Mesendoderm (in vitro differentiated cells): Measurements from ENCODE around the gene OR2D3.

Source experiments
- DNase-seq: peaks from one replicate; pipeline ENCODE4 v3.0.0; 2013
- H2AK5ac ChIP-seq: 2 replicates; pipeline ENCODE4 v1.6.1; 2013; ENCODE audit warnings: low read length, inconsistent platforms
- H2BK120ac ChIP-seq: 2 replicates; pipeline ENCODE4 v1.6.1; 2013; ENCODE audit warnings: low read depth, mild to moderate bottlenecking, low read length, moderate library complexity, mixed read lengths
- H2BK15ac ChIP-seq: replicated peaks from 2 replicates; pipeline ENCODE4 v1.6.1; 2013; ENCODE audit warnings: low read depth, mild to moderate bottlenecking, moderate library complexity
- H2BK5ac ChIP-seq: 2 replicates; pipeline ENCODE4 v1.6.1; 2013; ENCODE audit warnings: low read length, inconsistent platforms
- H3K18ac ChIP-seq: 2 replicates; pipeline ENCODE4 v1.6.1; 2013; ENCODE audit warnings: mild to moderate bottlenecking, low read length, mixed read lengths
- H3K23ac ChIP-seq: one replicate; pipeline ENCODE4 v1.6.1; 2013; ENCODE audit warnings: low read length
- H3K27ac ChIP-seq: 2 replicates; pipeline ENCODE4 v1.5.1; 2013; ENCODE audit warnings: low read depth, mild to moderate bottlenecking, inconsistent platforms, low read length, moderate library complexity
- H3K27me3 ChIP-seq: 2 replicates; pipeline ENCODE4 v1.6.1; 2013; ENCODE audit warnings: low read length, control low read depth, mild to moderate bottlenecking, inconsistent platforms; ENCODE audit not compliant: insufficient read depth, poor library complexity
- H3K36me3 ChIP-seq: 2 replicates; pipeline ENCODE4 v1.6.1; 2013; ENCODE audit warnings: low read length, inconsistent platforms; ENCODE audit not compliant: control insufficient read depth, insufficient read depth
- H3K4ac ChIP-seq: one replicate; pipeline ENCODE4 v1.6.1; 2013; ENCODE audit warnings: low read depth, mild to moderate bottlenecking, low read length, moderate library complexity
- H3K4me1 ChIP-seq: 2 replicates; pipeline ENCODE4 v1.6.1; 2013; ENCODE audit warnings: low read depth, low read length, inconsistent platforms; ENCODE audit not compliant: control insufficient read depth
- H3K4me2 ChIP-seq: 2 replicates; pipeline ENCODE4 v1.6.1; 2013; ENCODE audit warnings: low read length
- H3K4me3 ChIP-seq: 2 replicates; pipeline ENCODE4 v1.5.1; 2013; ENCODE audit warnings: mild to moderate bottlenecking, low read length
- H3K56ac ChIP-seq: one replicate; pipeline ENCODE4 v1.6.1; 2013; ENCODE audit warnings: low read length
- H3K79me1 ChIP-seq: 2 replicates; pipeline ENCODE4 v1.6.1; 2013; ENCODE audit warnings: low read length, inconsistent platforms
- H3K79me2 ChIP-seq: 2 replicates; pipeline ENCODE4 v1.6.1; 2013; ENCODE audit warnings: mild to moderate bottlenecking, low read length; ENCODE audit not compliant: control insufficient read depth, insufficient read depth
- H3K9ac ChIP-seq: 2 replicates; pipeline ENCODE4 v1.6.1; 2013; ENCODE audit warnings: low read length, inconsistent platforms
- H4K5ac ChIP-seq: one replicate; pipeline ENCODE4 v1.6.1; 2013; ENCODE audit warnings: low read length
- H4K8ac ChIP-seq: one replicate; pipeline ENCODE4 v1.6.1; 2013; ENCODE audit warnings: low read depth, mild to moderate bottlenecking, control low read depth, low read length, moderate library complexity
- WGBS: extraction: QIAGEN DNeasy Blood & Tissue Kit; methylation state at CpG from one replicate; pipeline ENCODE4 v1.1.7; 2013; ENCODE audit warnings: low lambda C conversion rate, missing lambda C conversion rate; ENCODE audit not compliant: insufficient coverage; ENCODE audit errors: extremely low coverage; 5-methylcytosine and 5-hydroxymethylcytosine counted together

OR2D3 gene

GRCh38 chr11:6925007-6925577, 4.3 kb downstream of the OR2D3 start:
- Histone ChIP-seq H3K36me3 (no peaks in the 10 kb centered on the region), H3K4ac (no peak overlapping the region), H2BK5ac (no peak overlapping the region), H3K18ac (no peak overlapping the region), H3K4me3 (no peak overlapping the region), H2AK5ac (no peak overlapping the region), H3K4me2 (no peak overlapping the region), H3K27ac (no peak overlapping the region), H3K79me2 (peaks cover 4% of the 10 kb centered on the region), H2BK120ac (no peak overlapping the region), H2BK15ac (no peak overlapping the region), H3K9ac (no peak overlapping the region), H4K5ac (no peak overlapping the region), H4K8ac (no peak overlapping the region), H3K4me1 (peaks cover 8% of the 10 kb centered on the region), H3K23ac (no peak overlapping the region), H3K79me1 (peaks cover 4% of the 10 kb centered on the region), H3K27me3 (no peaks in the 10 kb centered on the region), H3K56ac (no peak overlapping the region)
- DNase-seq, result no peak

GRCh38 chr11:6925636-6926207, 4.9 kb downstream of the OR2D3 start:
- peak overlapping the region; percentile 42 for H3K4me2 ChIP-seq
- H3K9ac ChIP-seq, result peak overlapping the region; percentile 65
- no peak overlapping the region for H3K18ac ChIP-seq
- no peak overlapping the region for H3K4ac ChIP-seq
- peak; percentile 81 for DNase-seq
- no peak overlapping the region for H2BK120ac ChIP-seq
- peaks cover 4% of the 10 kb centered on the region for H3K79me2 ChIP-seq
- no peak overlapping the region for H3K27ac ChIP-seq
- peak overlapping the region; percentile 39 for H3K4me3 ChIP-seq
- no peak overlapping the region for H4K8ac ChIP-seq
- no peak overlapping the region for H2BK5ac ChIP-seq
- peak overlapping the region; percentile 69 for H3K56ac ChIP-seq
- no peak overlapping the region for H4K5ac ChIP-seq
- H2AK5ac ChIP-seq, result no peak overlapping the region
- no peaks in the 10 kb centered on the region for H3K36me3 ChIP-seq
- no peak overlapping the region for H2BK15ac ChIP-seq
- peaks cover 4% of the 10 kb centered on the region for H3K79me1 ChIP-seq
- H3K23ac ChIP-seq, result no peak overlapping the region
- H3K4me1 ChIP-seq, result peaks cover 8% of the 10 kb centered on the region
- WGBS, result no CpG with 5 or more reads among the region's 2 CpGs
- no peaks in the 10 kb centered on the region for H3K27me3 ChIP-seq

GRCh38 chr11:6926208-6927029, 5.6 kb downstream of the OR2D3 start, which contains the start of gene ZNF215:
Gene ZNF215, plus strand, starts transcription at chr11:6926426. Its CDS starts 5,847 bp downstream, at chr11:6932273.
- H2AK5ac ChIP-seq, result no peak within 1 kb of the TSS
- H4K5ac ChIP-seq, result no peak within 1 kb of the TSS
- H3K79me2 ChIP-seq, result peaks cover 4% of the 10 kb centered on the region
- H3K4ac ChIP-seq, result no peak within 1 kb of the TSS
- H3K4me2 ChIP-seq, result peak within 1 kb of the TSS; percentile 80
- peak within 1 kb of the TSS; percentile 94 for H3K4me3 ChIP-seq
- H3K9ac ChIP-seq, result peak within 1 kb of the TSS; percentile 83
- H3K27me3 ChIP-seq, result no peaks in the 10 kb centered on the region
- H3K4me1 ChIP-seq, result peaks cover 8% of the 10 kb centered on the region
- H3K18ac ChIP-seq, result peak within 1 kb of the TSS; percentile 71
- peak within 1 kb of the TSS; percentile 99 for H3K56ac ChIP-seq
- H3K27ac ChIP-seq, result peak within 1 kb of the TSS; percentile 10
- no peak within 1 kb of the TSS for H4K8ac ChIP-seq
- H2BK120ac ChIP-seq, result no peak within 1 kb of the TSS
- DNase-seq, result peak; percentile 97
- H3K79me1 ChIP-seq, result peaks cover 4% of the 10 kb centered on the region
- WGBS, result no CpG with 5 or more reads among the region's 61 CpGs
- no peak within 1 kb of the TSS for H2BK15ac ChIP-seq
- peak within 1 kb of the TSS; percentile 57 for H2BK5ac ChIP-seq
- no peaks in the 10 kb centered on the region for H3K36me3 ChIP-seq
- peak within 1 kb of the TSS; percentile 68 for H3K23ac ChIP-seq

- Histone ChIP-seq H2BK5ac (no peak overlapping the region), H3K4ac (no peak overlapping the region), H3K79me2 (peaks cover 4% of the 10 kb centered on the region), H3K4me1 (peaks cover 8% of the 10 kb centered on the region), H3K27ac (no peak overlapping the region), H3K36me3 (no peaks in the 10 kb centered on the region), H3K4me3 (peak overlapping the region; percentile 94), H3K79me1 (peaks cover 4% of the 10 kb centered on the region), H3K56ac (peak overlapping the region; percentile 99), H4K8ac (no peak overlapping the region), H3K4me2 (peak overlapping the region; percentile 80), H3K9ac (peak overlapping the region; percentile 83), H3K18ac (no peak overlapping the region), H4K5ac (no peak overlapping the region), H2BK120ac (no peak overlapping the region), H2AK5ac (no peak overlapping the region), H2BK15ac (no peak overlapping the region), H3K27me3 (no peaks in the 10 kb centered on the region), H3K23ac (peak overlapping the region; percentile 68)
- DNase-seq, result peak; percentile 7
- 100% methylated on average over 1 of the region's 11 CpGs for WGBS
Observed at GRCh38 chr11:6927030-6927617, 6.3 kb downstream of the OR2D3 start.

- H3K18ac ChIP-seq, result peak overlapping the region; percentile 3
- H4K5ac ChIP-seq, result no peak overlapping the region
- peaks cover 8% of the 10 kb centered on the region for H3K4me1 ChIP-seq
- no peak overlapping the region for H3K23ac ChIP-seq
- no peak overlapping the region for H2AK5ac ChIP-seq
- H2BK5ac ChIP-seq, result no peak overlapping the region
- H2BK120ac ChIP-seq, result no peak overlapping the region
- no peaks in the 10 kb centered on the region for H3K36me3 ChIP-seq
- H3K9ac ChIP-seq, result no peak overlapping the region
- H4K8ac ChIP-seq, result no peak overlapping the region
- H3K4me3 ChIP-seq, result no peak overlapping the region
- no CpG with 5 or more reads among the region's 4 CpGs for WGBS
- H3K4ac ChIP-seq, result no peak overlapping the region
- no peak overlapping the region for H3K4me2 ChIP-seq
- H3K79me1 ChIP-seq, result peaks cover 4% of the 10 kb centered on the region
- H2BK15ac ChIP-seq, result no peak overlapping the region
- H3K79me2 ChIP-seq, result peaks cover 4% of the 10 kb centered on the region
- DNase-seq, result no peak
- no peaks in the 10 kb centered on the region for H3K27me3 ChIP-seq
- peak overlapping the region; percentile 38 for H3K56ac ChIP-seq
- no peak overlapping the region for H3K27ac ChIP-seq
Observed at GRCh38 chr11:6928916-6929315, 8.1 kb downstream of the OR2D3 start.
